ENCODE results near the gene DNAH9. TPM values are rescaled to one million over a fixed set of nuclear protein-coding genes. Genes with fewer than 3 reads are reported as not detected.

The DNAH9 gene
- total and polyA plus RNA-seq, 2 of the 8 experiments (the other 6 are each of a cell fraction or from before 2014, with no cell fraction given) = 0.21 to 0.86 TPM

DNA sequence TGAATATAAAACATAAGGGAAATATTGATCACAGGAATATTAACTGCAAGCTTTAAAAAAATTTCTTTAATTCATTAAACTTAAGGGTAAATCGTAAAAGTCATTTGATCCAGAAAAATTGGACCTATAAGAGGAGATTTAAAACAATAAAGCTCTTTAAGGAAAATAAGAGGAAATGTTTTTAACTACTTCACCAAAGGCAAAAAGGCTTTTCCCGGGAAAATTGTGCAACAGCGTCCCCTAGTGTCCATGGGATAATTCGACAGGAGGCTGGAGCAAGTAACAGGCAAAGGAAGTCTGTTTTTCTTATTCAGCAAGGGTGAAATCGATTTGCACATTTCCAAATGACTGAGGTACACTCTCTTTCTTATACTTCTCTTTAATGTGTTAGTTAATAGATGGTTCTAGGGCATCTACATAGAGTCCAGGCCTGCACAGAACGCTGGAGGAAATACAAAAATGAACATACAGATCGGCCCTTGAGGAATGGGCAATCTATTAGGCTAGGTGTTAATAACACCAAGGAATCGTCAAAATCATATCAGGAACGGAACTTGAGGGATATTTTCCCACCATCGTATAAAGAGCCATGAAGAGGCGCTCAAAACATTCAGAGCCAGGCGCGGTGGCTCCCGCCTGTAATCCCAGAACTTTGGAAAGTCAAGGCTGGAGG is 337.6 kb downstream of the DNAH9 start (continued):
- TF ChIP-seq, protein P1, sequence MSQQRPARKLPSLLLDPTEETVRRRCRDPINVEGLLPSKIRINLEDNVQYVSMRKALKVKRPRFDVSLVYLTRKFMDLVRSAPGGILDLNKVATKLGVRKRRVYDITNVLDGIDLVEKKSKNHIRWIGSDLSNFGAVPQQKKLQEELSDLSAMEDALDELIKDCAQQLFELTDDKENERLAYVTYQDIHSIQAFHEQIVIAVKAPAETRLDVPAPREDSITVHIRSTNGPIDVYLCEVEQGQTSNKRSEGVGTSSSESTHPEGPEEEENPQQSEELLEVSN (IDR thresholded peaks at IDR 0.05) = no peak
- TF ChIP-seq, protein P2, sequence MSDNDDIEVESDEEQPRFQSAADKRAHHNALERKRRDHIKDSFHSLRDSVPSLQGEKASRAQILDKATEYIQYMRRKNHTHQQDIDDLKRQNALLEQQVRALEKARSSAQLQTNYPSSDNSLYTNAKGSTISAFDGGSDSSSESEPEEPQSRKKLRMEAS (IDR thresholded peaks at IDR 0.05) = no peak
- TF ChIP-seq TAF7 (optimal IDR thresholded peaks at IDR 0.05; ENCODE audit: borderline replicate concordance, low read depth, low read length) = no peak
- no peak for TF ChIP-seq MAFK (IDR thresholded peaks at IDR 0.05; ENCODE audit: low read depth, low read length)
- TF ChIP-seq GABPA (IDR thresholded peaks at IDR 0.05; ENCODE audit: borderline replicate concordance, insufficient read depth, low read length) = no peak
- TF ChIP-seq, protein P3, sequence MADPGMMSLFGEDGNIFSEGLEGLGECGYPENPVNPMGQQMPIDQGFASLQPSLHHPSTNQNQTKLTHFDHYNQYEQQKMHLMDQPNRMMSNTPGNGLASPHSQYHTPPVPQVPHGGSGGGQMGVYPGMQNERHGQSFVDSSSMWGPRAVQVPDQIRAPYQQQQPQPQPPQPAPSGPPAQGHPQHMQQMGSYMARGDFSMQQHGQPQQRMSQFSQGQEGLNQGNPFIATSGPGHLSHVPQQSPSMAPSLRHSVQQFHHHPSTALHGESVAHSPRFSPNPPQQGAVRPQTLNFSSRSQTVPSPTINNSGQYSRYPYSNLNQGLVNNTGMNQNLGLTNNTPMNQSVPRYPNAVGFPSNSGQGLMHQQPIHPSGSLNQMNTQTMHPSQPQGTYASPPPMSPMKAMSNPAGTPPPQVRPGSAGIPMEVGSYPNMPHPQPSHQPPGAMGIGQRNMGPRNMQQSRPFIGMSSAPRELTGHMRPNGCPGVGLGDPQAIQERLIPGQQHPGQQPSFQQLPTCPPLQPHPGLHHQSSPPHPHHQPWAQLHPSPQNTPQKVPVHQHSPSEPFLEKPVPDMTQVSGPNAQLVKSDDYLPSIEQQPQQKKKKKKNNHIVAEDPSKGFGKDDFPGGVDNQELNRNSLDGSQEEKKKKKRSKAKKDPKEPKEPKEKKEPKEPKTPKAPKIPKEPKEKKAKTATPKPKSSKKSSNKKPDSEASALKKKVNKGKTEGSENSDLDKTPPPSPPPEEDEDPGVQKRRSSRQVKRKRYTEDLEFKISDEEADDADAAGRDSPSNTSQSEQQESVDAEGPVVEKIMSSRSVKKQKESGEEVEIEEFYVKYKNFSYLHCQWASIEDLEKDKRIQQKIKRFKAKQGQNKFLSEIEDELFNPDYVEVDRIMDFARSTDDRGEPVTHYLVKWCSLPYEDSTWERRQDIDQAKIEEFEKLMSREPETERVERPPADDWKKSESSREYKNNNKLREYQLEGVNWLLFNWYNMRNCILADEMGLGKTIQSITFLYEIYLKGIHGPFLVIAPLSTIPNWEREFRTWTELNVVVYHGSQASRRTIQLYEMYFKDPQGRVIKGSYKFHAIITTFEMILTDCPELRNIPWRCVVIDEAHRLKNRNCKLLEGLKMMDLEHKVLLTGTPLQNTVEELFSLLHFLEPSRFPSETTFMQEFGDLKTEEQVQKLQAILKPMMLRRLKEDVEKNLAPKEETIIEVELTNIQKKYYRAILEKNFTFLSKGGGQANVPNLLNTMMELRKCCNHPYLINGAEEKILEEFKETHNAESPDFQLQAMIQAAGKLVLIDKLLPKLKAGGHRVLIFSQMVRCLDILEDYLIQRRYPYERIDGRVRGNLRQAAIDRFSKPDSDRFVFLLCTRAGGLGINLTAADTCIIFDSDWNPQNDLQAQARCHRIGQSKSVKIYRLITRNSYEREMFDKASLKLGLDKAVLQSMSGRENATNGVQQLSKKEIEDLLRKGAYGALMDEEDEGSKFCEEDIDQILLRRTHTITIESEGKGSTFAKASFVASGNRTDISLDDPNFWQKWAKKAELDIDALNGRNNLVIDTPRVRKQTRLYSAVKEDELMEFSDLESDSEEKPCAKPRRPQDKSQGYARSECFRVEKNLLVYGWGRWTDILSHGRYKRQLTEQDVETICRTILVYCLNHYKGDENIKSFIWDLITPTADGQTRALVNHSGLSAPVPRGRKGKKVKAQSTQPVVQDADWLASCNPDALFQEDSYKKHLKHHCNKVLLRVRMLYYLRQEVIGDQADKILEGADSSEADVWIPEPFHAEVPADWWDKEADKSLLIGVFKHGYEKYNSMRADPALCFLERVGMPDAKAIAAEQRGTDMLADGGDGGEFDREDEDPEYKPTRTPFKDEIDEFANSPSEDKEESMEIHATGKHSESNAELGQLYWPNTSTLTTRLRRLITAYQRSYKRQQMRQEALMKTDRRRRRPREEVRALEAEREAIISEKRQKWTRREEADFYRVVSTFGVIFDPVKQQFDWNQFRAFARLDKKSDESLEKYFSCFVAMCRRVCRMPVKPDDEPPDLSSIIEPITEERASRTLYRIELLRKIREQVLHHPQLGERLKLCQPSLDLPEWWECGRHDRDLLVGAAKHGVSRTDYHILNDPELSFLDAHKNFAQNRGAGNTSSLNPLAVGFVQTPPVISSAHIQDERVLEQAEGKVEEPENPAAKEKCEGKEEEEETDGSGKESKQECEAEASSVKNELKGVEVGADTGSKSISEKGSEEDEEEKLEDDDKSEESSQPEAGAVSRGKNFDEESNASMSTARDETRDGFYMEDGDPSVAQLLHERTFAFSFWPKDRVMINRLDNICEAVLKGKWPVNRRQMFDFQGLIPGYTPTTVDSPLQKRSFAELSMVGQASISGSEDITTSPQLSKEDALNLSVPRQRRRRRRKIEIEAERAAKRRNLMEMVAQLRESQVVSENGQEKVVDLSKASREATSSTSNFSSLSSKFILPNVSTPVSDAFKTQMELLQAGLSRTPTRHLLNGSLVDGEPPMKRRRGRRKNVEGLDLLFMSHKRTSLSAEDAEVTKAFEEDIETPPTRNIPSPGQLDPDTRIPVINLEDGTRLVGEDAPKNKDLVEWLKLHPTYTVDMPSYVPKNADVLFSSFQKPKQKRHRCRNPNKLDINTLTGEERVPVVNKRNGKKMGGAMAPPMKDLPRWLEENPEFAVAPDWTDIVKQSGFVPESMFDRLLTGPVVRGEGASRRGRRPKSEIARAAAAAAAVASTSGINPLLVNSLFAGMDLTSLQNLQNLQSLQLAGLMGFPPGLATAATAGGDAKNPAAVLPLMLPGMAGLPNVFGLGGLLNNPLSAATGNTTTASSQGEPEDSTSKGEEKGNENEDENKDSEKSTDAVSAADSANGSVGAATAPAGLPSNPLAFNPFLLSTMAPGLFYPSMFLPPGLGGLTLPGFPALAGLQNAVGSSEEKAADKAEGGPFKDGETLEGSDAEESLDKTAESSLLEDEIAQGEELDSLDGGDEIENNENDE (IDR thresholded peaks at IDR 0.05; ENCODE audit: insufficient replicate concordance, low read length) = peak; percentile 54
- no peak for TF ChIP-seq RNF2 (IDR thresholded peaks at IDR 0.05; ENCODE audit: borderline replicate concordance, low read depth, low read length, missing control alignments, poor library complexity, severe bottlenecking)
- TF ChIP-seq HDAC2 (IDR thresholded peaks at IDR 0.05; ENCODE audit: borderline replicate concordance in 1 of 2, low read depth in 2 of 2, low read length in 2 of 2) = no peak

All from H1 (cell line).